ENCODE results near the gene TMEM266. TPM values are rescaled to one million over a fixed set of nuclear protein-coding genes. Genes with fewer than 3 reads are reported as not detected.

Gene TMEM266
- total RNA-seq, 4 donors from 2014 or later: 1.4 to 3.1 (median 2.3) TPM

DNA sequence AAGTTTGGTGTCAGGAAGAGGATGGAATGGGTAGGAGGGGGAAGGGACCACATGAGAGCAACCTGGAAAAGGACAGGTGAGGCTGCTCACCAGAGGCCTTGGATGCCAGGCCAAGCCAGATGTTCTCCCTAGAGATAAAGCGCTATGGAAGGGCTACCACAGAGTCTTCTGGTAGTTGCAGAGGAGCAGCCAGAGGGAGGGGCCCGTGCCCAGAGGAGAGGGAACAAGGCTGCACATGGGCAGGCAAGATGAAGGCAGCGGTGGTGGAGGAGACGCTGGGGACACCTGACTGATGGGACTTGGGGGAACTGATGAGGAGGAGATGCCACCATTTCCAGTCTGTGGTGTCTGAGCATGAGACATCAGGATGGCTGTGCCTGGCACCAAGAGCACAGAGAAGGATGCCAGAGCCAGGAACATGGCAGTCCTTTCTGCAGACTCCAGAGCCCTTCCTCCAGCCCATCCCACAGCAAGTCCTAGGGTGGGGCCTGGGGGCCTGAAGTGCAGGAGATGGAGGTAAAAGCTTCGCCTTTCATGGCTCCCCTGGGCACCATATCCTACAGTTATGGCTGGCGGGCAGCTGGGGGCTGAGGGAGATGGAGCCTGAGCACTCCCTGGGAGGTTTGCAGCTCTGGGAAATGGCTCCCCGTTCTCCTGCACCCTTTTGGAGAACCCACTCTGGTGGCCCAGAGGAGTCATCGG is 148.4 kb downstream of the TMEM266 start:
- TF ChIP-seq CTCF (IDR thresholded peaks at IDR 0.05) (no peak), EP300 (IDR thresholded peaks at IDR 0.05) (no peak), POLR2A (IDR thresholded peaks at IDR 0.05) (no peak), POLR2AphosphoS5 (IDR thresholded peaks at IDR 0.05) (no peak)
- no peaks in the 10 kb centered on the region for H3K27me3 ChIP-seq
- WGBS: 88% methylated on average over 8 of the region's 8 CpGs
- no peaks in the 10 kb centered on the region for H3K4me1 ChIP-seq
- no peak overlapping the region for H3K4me3 ChIP-seq
- H3K36me3 ChIP-seq: peaks cover 48% of the 10 kb centered on the region
- no peak overlapping the region for H3K27ac ChIP-seq
- DNase-seq (ENCODE audit: low spot score in 2 of 2): no peak
- no peaks in the 10 kb centered on the region for H3K9me3 ChIP-seq

DNA sequence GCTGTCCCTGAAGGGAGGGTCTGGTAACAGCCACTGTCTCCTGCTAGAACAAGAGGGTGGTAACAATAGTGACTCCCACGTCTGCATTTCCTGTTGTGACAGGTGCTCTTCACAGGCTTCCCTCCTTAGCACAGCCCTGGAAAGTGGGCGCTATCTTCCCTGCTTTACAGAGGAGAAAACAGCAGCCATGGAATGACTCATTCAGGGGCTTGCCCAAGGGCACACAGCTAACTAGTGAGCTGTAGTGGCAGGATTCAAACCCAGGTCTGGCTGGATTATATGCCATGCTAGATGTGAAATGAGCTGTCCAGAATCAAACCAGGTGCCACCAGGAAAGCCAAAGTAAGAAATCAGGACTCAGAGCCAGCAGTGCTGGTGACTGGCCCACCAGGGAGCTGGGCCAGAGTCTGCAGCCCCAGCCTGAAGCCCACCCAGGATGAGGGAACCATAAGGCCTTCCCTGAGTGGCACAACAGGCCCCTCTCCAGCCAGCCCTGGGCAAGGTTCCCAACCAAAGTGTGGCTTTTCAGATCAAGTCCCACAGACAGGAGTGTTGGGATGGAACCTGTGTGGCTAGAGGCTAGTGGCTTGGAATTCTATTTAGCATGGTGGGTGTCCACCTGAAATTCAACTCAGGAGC is 149.1 kb downstream of the TMEM266 start:
- no peak for DNase-seq (ENCODE audit: low spot score in 2 of 2)
- Histone ChIP-seq H3K9me3 (no peaks in the 10 kb centered on the region), H3K27ac (no peak overlapping the region), H3K27me3 (no peaks in the 10 kb centered on the region), H3K4me3 (no peak overlapping the region), H3K4me1 (no peaks in the 10 kb centered on the region), H3K36me3 (peaks cover 48% of the 10 kb centered on the region)
- no peak for TF ChIP-seq CTCF (IDR thresholded peaks at IDR 0.05)
- TF ChIP-seq POLR2A (IDR thresholded peaks at IDR 0.05): no peak
- TF ChIP-seq EP300 (IDR thresholded peaks at IDR 0.05): no peak
- no peak for TF ChIP-seq POLR2AphosphoS5 (IDR thresholded peaks at IDR 0.05)
- 56% methylated on average over 2 of the region's 2 CpGs for WGBS

DNA sequence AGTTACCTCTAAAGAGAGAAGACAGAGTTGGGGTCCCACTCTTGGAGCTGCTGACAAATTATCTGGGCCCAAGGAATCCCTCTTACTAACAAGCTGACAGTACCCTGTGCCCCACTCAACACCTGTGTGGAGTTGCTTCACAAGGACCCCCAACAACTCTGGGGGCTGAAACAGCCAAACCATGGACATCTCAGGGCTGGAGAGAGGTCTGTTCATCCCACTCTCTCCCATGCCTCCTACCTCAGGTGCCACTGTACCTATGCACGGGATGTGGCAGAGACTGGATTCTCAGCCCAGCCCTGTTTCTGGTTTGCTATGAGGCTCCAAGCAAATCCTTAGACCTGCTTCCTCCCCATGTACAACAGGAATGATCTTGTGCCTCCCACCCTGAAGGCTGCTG is 149.7 kb downstream of the TMEM266 start:
- Histone ChIP-seq H3K27me3 (no peaks in the 10 kb centered on the region), H3K4me3 (no peak overlapping the region), H3K27ac (no peak overlapping the region), H3K9me3 (no peaks in the 10 kb centered on the region), H3K4me1 (no peaks in the 10 kb centered on the region), H3K36me3 (peaks cover 48% of the 10 kb centered on the region)
- TF ChIP-seq POLR2A (IDR thresholded peaks at IDR 0.05): no peak
- DNase-seq (ENCODE audit: low spot score in 2 of 2): no peak
- WGBS: no CpG with 5 or more reads among the region's 1 CpG

DNA sequence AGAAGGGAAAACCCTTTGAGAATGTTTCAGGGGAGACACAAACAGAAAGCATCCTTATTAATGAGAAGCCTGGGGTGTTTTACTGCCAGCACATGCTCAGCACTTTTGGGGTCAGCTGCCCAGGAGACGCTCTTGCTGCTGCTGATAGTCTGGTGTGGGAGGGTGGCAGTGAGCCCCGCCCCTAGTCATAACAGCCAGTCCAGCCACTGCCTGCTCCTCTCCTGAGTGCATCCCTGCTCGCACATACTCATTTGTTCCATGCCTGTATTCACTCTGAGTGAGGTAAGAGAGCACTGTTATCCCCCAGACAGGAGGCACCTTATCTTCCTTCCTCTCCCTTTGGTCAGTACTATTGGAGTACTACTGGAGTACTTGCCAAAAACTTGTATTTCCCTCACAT is 150.2 kb downstream of the TMEM266 start:
- peaks cover 50% of the 10 kb centered on the region for H3K36me3 ChIP-seq
- DNase-seq (ENCODE audit: low spot score in 2 of 2): no peak
- 79% methylated on average over 3 of the region's 3 CpGs for WGBS

DNA sequence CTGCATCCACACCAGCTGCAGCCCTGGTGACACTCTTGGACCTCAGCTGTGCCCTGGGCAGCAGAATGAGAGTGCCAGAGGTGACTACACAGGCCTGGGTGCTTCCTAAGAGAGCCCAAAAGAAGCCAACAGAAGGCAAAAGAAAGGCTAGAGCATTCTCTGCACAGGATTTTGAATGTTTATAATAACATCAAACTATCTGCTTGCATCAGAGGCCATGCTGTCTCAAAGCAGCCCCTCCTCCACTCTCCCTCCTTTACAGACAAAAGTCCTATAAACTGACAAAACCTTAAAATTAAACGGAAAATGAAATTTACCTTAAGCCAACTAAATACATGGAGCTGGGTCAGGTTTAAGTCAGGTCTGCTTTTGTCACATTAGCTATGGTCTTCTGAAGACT is 155.8 kb downstream of the TMEM266 start:
- 97% methylated on average over 1 of the region's 1 CpG for WGBS
- Histone ChIP-seq H3K4me1 (peaks cover 5% of the 10 kb centered on the region), H3K4me3 (no peak overlapping the region), H3K27me3 (no peaks in the 10 kb centered on the region), H3K9me3 (no peaks in the 10 kb centered on the region), H3K36me3 (peaks cover 51% of the 10 kb centered on the region), H3K27ac (no peak overlapping the region)
- no peak for DNase-seq (ENCODE audit: low spot score in 2 of 2)
- no peak for TF ChIP-seq POLR2AphosphoS5 (IDR thresholded peaks at IDR 0.05)
- no peak for TF ChIP-seq POLR2A (IDR thresholded peaks at IDR 0.05)
- no peak for TF ChIP-seq CTCF (IDR thresholded peaks at IDR 0.05)
- TF ChIP-seq EP300 (IDR thresholded peaks at IDR 0.05): no peak

More for the DNA sequence above, 150.2 kb downstream of the TMEM266 start:
- Histone ChIP-seq H3K27me3 (no peaks in the 10 kb centered on the region), H3K4me3 (no peak overlapping the region), H3K9me3 (no peaks in the 10 kb centered on the region), H3K4me1 (no peaks in the 10 kb centered on the region), H3K27ac (no peak overlapping the region)
- no peak for TF ChIP-seq EP300 (IDR thresholded peaks at IDR 0.05)
- TF ChIP-seq CTCF (IDR thresholded peaks at IDR 0.05): no peak
- TF ChIP-seq POLR2AphosphoS5 (IDR thresholded peaks at IDR 0.05): no peak
- no peak for TF ChIP-seq POLR2A (IDR thresholded peaks at IDR 0.05)

Data from suprapubic skin (tissue), 4 donors.